ENCODE data around the gene METAP2.
"Not testable (repeated sequence)": the region's sequence is repeated elsewhere in the genome, so short reads cannot be mapped to it uniquely, and the experiment has no call there.

METAP2 gene

DNA sequence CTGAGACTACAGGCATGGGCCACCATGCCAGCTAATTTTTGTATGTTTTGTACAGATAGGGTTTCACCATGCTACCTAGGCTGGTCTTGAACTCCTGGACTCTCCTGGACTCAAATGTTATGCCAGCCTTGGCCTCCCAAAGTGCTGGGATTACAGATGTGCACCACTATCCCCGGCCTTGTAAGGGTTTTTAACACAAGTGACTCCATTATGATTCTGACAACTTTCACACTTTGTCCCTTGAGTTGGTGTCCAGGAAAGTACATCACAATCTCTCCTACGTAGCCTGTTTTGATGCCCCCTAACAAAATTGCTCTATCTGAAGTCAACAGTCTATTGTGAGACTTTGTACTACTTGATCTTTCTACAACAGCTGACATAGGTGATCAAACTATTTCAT, 11.4 kb upstream of the METAP2 start:
- no peak for DNase-seq (ENCODE audit: low read depth in 2 of 2)

DNA sequence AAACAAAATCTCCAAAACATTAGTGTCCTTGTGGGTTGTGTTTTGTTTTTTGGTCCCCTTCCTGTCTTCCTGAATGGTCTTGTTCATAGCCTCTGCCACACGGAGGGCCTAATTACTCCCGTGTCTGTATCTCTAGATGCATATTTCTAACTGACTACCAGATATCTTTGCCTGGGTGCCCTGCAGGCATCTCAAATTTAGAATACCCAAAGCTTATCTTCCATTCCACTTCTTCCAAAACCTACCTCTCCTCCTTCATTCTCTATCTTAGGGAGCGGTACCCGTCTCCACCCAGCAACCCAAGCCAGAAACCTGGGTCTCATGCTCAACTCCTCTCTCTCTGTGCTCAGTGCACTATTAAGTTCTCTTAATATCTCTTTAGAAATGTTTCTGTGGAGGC, 10.9 kb upstream of the METAP2 start:
- no peak for DNase-seq (ENCODE audit: low read depth in 2 of 2)

DNA sequence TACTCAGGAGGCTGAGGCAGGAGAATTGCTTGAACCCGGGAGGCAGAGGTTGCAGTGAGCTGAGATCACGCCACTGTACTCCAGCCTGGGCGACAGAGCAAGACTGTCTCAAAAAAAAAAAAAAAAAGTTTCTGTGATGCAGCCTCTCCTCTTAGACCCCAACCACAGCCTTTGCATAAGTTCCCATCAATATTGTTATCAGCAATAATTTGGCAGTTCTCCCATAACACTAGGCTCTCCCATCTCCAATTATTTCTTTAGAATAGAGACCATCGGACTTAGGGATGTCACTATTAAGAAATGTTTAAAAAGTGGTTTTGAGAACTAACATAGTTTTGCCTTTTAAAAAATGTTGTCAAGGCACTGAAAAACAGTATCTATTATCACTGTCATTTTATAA, 10.2 kb upstream of the METAP2 start:
- not testable (repeated sequence) for DNase-seq (ENCODE audit: low read depth in 2 of 2)

DNA sequence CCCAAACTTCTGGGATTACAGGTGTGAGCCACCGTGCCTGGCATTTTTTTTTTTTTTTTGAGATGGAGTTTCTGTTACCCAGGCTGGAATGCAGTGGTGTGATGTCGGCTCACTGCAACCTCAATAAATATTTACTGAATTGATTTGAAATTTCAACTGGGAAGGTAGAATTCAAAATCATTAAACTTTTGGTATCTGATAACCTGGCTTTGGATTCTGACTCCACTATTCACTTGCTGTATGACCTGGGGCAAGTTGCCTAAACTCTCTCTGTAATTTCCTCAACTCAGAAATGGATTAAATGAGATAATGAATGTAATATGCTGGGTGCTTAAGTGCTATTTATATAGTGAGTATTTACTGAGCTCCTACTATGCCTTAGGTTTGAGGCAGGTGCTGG, 8.7 kb upstream of the METAP2 start:
- no peak for DNase-seq (ENCODE audit: low read depth in 2 of 2)

DNA sequence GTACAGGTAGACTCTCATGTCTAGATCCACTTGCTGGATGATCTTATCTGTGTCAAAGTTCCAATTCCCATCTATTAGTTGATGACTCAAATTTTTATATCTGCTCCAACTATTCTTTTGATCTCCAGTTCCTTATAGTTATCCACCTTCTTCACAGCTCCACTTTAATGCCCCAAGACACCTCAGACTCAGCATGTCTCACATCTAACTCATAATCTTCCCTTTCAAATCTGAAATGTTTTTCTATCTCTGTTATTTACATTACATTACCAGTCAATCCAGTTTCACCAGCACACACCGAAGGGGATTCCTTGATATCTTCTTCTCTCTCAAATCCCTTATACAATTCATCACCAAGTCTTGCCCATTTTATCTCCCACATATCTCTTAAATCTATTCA, 3.7 kb upstream of the METAP2 start:
- no peak for DNase-seq (ENCODE audit: low read depth in 2 of 2)

DNA sequence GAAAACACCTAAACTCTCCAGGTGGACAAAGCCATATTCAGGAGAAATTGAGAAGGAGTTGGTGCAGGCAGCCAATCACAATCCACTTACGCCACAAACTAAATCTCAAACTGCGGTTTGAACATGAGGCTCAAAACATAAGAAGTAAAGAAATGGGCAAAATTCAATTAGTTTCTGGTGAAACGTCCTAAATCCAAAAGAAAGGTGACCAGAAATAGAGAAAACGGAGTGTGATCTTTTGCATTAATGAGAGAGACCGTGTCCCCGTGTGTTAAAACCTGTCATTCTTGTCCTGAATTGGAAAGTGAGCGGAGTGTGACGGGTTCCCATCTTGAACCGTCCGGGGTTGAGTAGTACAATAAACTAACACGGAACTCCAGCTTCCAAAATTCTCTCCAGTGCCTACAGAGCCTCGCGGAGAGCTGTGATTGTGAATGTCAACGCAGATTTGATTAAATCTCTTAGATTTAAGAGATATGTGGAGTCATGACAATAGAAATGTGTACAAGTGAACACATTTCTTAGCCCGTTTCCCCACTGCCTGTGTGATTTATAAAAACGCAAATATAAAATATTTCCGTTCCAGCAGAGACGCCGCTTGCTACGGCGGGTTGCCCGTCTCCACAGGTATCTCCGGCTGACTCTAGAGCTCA, 595 bp upstream of the METAP2 start:
- peak; percentile 8 to 11 for DNase-seq (ENCODE audit: low read depth in 2 of 2)

DNA sequence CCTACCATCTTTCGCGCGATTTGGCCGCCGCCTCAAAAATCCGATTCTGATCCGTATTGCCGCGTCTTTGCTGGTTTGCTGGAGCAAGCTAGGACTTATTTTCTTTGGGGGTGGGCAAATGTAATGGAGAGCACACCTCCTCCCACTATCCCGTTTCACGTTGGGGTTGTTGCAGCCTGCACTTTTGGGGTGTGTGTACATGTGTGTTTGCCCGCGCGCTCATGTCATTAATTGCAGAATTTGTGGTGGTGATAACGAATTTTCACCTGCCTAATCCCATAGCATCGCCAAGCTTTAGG, 657 bp downstream of the METAP2 start:
- DNase-seq (ENCODE audit: low read depth in 2 of 2): peak in 1 of 2 experiments; percentile 5

DNA sequence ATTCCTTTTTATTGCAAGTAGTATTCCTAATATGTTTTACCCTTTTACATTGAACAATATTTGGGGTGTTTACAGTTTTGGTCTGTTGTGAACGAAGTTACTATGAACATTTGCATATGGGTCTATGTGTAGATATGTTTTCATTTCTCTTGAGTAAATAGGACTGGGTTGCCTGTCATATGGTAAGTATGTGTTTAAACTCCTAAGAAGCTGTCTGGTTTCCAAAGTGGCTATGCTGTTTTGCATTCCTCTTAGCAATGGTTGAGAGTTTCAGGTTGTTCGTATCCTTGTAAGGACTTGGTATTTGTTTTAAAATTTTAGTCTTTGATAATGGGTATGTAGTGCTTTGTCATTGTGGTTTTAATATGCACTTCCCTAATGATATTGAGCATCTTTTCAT, 6.3 kb downstream of the METAP2 start:
- no peak for DNase-seq (ENCODE audit: low read depth in 2 of 2)

DNA sequence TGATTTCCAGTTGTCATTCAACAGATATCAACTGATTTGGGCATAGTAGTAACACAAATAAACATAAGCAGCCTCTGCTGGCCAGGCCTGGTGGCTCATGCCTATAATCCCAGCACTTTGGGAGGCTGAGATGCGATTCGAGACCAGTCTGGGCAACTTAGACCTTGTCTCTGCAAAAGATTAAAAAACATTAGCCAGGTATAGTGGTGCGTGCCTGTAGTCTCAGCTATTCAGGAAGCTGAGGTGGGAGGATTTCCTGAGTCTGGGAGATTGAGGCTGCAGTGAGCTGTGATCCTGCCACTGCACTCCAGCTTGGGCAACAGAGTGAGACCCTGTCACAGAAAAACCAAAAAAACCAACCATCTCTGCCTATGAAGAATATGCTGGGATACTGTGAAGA, 7.1 kb downstream of the METAP2 start:
- no peak for DNase-seq (ENCODE audit: low read depth in 2 of 2)

DNA sequence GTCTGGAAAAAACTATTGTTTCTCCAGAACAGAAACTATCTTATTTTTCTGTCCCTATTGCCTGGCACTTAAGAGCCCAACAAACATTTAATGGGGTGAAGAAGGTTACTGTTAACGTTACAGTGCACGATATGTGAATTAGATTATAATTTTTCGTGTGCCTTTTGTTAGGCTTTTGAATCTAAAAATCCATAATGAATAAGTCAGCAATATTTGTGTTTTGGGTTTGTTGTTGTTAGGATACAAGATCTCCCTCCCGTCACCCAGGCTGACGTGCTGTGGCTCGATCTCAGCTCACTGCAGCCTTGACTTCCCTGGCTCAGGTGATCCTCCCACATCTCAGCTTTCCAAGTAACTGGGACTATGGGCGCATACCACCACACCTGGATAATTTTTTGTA, 7.9 kb downstream of the METAP2 start:
- DNase-seq (ENCODE audit: low read depth in 2 of 2): no peak

DNA sequence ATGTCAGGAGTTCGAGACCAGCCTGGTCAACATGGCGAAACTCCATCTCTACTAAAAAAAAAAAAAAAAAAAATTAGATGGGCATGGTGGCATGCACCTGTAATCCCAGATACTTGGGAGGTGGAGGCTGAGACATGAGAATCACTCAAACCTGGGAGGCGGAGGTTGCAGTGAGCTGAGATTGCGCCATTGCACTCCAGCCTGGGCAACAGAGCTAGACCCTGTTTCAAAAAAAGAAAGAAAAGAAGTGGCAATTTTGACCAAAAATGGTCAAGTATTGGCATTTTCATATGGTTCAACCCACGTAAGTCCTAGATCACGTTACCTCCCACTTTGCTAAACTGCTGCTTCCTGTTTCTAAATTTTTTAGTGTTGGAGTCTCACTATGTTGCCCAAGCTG, 8.6 kb downstream of the METAP2 start:
- not testable (repeated sequence) for DNase-seq (ENCODE audit: low read depth in 2 of 2)

DNA sequence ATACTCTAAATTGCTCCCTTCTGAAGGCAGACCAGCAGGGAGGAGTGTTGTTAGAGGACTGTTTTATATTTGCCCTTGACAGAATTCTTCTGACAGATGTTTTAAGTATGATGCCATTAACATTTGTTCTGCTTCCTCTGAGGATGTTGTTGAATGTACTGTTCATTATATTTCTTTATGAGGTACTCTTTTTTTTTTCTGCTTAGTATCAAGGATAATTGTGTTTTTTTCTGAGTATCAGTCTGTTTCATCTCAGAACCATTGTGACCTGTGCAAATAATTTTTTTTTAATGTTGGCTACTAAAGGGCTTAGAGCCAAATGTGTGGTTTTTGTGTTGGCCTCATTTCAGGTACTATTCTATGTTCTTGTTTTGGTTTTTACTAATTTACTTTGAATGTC, 10.6 kb downstream of the METAP2 start:
- no peak for DNase-seq (ENCODE audit: low read depth in 2 of 2)

DNA sequence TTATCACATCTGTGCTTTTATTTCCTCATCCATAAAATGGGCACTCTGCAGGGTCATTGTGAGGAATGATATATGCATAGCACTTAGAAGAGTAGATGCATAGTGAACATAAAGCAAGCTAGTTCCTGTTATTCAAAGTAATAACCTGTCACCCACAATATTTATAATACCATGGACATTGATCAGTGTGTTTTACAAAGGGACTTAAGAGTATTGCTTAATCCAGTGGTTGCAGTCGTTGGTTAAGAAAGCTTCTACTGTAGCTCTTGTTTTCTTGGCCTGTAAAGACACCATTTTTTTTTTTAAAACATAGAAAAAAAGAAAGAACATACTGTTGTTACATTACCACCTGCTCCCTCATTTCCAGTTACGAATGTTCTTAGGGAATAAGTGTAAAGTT, 13.1 kb downstream of the METAP2 start:
- no peak for DNase-seq (ENCODE audit: low read depth in 2 of 2)

DNA sequence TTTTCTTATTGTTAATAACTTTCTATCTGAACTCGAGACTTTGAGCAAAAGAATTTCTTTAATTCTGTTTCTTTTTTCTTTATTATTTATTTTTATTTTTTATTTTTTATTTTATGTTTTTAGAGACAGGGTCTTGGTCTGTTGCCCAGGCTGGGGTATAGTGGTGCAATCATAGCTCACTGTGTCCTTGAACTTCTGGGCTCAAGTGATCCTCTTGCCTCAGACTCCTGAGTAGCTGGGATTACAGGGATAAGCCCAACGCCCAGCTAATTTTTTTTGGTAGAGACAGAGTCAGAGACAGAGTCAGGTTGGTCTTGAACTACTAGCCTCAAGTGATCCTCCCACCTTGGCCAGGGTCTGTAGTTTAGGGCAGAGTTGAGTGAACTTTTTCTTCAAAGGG, 18.5 kb downstream of the METAP2 start:
- no peak for DNase-seq (ENCODE audit: low read depth in 2 of 2)

DNA sequence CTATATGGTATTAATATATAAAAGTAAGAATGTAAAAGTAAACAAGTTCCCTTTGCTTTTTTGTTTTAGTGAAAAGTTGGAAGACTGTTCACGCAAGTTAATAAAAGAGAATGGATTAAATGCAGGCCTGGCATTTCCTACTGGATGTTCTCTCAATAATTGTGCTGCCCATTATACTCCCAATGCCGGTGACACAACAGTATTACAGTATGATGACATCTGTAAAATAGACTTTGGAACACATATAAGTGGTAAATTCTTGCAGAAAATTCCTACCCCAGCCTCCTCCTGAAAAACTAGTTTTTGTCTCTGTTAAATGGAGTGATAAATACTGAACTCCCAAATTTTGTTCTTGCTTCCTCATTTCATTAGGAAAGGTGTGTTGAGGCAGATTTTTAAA, 20.9 kb downstream of the METAP2 start:
- no peak for DNase-seq (ENCODE audit: low read depth in 2 of 2)

DNA sequence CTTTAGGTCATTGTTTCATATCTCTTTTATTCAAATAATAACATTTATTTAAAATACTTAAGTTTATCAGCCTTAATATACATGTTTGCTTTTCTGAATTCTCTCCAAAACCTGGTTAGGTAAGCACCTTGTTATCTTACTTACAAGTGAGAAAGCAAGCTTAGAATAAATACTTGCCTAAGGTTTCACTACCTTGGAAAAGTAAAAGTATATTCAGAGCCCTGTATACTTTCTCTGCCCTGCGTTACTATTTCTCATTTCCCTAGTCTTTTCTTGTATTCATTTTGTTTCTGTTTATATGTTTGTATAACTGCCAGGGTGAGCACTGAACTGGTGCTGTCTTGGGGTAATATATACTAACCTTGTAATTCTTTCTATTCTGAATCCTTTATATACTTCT, 21.5 kb downstream of the METAP2 start:
- no peak for DNase-seq (ENCODE audit: low read depth in 2 of 2)

DNA sequence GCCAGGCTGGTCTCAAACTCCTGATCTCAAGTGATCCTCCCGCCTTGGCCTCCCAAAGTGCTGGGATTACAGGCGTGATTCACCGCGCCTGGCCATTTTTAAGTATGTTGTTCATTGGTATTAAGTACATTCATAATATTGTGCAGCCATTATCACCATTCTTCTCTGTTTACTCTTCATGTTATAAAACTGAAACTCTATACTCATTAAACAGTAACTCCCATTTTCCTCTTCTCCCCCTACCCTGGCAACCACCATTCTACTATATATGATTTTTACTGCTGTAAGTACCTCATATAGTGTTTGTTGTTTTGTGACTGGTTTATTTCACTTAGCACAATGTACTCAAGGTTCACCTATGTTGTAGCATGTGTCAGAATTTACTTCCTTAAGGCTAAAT, 23.1 kb downstream of the METAP2 start:
- DNase-seq (ENCODE audit: low read depth in 2 of 2): no peak

DNA sequence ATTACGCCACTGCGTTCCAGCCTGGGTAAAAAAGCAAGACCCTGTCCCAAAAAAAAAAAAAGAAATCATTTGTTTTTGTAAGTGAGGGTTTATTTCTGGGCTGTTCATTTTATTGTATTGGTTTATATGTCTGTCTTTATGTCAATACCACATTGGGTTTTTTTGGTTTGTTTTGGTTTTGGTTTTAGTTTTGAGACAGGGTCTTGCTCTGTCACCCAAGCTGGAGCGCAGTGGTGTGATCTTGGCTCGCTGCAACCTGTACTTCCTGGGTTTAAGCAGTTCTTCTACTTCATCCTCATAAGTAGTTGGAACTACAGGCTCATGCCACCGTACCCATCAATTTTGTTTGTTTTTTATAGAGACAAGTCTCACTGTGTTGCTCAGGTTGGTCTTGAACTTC, 25.0 kb downstream of the METAP2 start:
- no peak for DNase-seq (ENCODE audit: low read depth in 2 of 2)

DNA sequence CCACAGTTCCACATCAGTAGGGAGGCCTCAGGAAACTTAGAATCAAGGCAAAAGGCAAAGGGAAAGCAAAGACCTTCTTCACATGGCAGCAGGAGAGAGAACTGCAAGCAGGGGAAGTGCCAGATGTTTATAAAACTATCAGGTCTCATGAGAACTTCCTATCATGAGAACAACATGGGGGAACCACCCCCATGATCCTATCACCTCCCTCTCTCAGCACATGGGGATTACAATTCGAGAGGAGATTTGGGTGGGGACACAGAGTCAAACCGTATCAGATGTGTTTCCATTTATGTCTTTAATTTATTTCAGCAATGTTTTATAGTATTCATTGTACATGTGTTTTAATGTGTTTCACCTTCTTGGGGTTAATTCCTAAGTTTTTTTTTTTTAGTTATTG, 25.8 kb downstream of the METAP2 start:
- DNase-seq (ENCODE audit: low read depth in 2 of 2): no peak

DNA sequence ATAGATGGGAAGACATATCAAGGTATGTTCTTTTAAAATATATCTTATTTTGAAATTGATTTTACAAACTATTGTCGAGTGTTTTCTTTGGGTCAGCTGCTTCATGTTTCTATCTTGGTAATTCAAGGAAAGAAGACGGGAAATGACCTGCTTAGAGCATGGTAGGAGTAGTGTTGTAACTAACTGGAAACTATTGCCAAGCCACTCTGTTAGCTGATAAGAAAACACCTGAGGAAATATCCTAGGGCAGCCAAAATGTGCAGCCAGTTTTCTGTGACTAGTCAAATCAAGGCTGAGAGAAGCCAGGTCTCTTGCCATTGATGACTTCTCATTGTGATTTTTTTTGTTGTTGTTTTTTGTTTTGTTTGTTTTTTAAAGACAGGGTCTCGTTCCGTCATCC, 30.2 kb downstream of the METAP2 start:
- no peak for DNase-seq (ENCODE audit: low read depth in 2 of 2)

DNA sequence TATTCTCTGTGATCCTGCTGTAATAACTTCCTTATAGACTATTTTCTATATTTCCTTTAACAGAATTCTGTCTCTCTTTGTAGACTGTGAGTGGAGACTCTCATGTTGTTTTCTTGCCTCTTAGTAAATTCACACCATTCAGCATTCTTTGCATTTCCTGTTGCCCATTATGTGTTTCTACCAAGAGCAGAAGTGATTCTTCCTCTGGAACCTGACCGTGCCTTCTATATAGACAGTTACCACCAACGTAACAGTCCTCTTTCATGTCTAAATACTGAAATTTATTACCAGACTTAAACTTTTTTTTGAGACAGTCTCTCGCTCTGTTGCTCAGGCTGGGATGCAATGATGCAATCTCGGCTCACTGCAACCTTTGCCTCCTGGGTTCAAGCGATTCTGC, 31.1 kb downstream of the METAP2 start:
- DNase-seq (ENCODE audit: low read depth in 2 of 2): no peak

DNA sequence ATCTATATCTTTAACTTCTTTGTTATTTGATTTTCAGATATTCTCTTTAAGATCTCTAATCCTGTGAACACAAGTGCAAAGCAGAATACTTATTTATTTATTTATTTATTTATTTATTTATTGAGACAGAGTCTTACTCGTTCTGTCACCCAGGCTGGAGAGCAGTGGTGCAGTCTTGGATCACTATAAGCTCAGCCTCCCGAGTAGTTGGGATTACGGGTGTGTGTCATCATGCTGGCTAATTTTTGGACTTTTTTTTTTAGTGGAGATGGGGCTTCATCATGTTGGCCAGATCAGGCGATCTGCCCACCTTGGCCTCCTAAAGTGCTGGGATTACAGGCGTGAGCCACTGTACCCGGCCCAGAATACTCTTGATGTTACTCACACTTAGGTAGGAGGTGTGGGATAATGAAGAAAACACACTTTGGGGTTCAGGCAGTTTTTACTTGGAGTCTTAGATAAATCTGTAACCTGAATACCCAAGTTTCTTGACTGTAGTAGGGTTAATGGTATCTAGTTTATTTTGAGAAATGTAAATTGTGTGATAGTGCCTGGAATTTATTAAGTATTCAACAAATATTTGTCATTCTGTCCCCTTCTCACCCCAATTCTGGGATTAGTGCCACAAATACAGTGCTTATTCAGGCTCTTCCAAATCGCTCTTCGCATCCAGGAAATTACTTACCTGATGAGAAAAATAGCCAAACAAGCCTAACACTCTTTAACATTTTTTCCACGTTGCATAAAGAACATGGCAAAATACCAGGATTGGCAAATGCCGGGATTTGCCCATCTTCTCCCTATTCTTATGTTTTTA, 33.0 kb downstream of the METAP2 start:
- DNase-seq (ENCODE audit: low read depth in 2 of 2): no peak

DNA sequence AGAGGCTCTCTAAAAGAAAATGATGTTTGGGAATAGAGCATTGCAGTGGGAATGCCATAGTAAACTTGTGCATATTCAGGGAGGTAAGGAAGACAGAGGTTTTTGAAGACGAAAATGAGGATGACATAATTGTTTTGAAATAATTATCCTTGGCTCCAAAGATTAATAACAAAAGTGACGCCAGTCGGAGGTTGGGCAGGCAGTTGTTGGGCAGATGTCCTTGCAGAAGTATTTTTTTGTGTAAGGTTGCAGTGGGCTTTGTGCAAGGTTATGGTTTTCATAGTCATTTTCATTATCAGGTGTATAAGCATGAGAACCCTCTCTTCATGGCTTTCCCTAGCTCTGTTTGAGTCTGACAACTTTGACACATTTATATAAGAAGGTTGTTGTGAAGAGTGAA, 35.3 kb downstream of the METAP2 start:
- DNase-seq (ENCODE audit: low read depth in 2 of 2): no peak

DNA sequence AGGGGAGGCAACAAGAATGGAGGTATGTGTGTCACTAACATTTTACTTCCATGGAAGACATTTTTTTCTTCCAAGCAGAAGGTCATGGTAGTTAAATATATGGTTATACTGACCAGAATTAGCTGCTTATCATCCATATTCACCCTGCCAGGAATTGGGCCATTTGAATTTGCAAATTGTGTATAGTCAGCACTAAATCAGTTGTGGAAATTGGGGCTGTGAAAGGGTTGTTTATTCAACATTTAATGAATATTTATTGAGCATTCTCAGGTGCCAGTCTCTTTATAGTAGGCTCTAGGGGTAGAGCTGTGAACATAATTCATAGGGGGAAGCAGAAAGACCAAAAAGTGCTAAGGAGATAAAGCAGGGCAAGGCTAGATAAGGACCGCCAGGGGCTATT, 38.0 kb downstream of the METAP2 start:
- no peak for DNase-seq (ENCODE audit: low read depth in 2 of 2)

All from stimulated activated CD4-positive, alpha-beta T cell treated with anti-CD3 and anti-CD28 coated beads, Interleukin-12 subunit alpha, Interleukin-12 subunit beta, amount 100 ng/mL, for 24 hours (primary cell).